Spleen (tissue), 7 donors: ENCODE data around the gene PNPLA2.
A peak's percentile ranks its signal among the peaks of the same experiment; 100 is the strongest.

Experiments used
- POLR2A ChIP-seq, 3 donors: fragments of 450-650 bp; IDR thresholded peaks; one replicate each; pipeline ENCODE4 v1.5.1; 2017; ENCODE audit warnings: antibody characterized with exemption in 3 of 3, mild to moderate bottlenecking in 1 of 3
- POLR2AphosphoS5 ChIP-seq, 3 donors: sonication (generic); formaldehyde crosslinking; IDR thresholded peaks; one replicate each; pipeline ENCODE4 v1.5.1; 2017; ENCODE audit warnings: antibody characterized with exemption in 3 of 3
- TF ChIP-seq, protein P1 (sequence below), 11 experiments: fragments of 200-600 bp in 7 of 11; fragments of 450-650 bp in 4 of 11; sonication (generic) in 4 of 11; IDR thresholded peaks in 8 of 11; conservative IDR thresholded peaks in 3 of 11; 1 replicate in 7 of 11; 2 replicates in 4 of 11; pipeline versions ENCODE4 v1.4.0 to v1.8.0; 2016 to 2021; ENCODE audit warnings: antibody characterized with exemption in 11 of 11, inconsistent platforms in 4 of 11, mild to moderate bottlenecking in 1 of 11
- donor health status: DM: no; HTN: no; CAD: no; lungs with moderate emphysema.
- donor health status: DM: no; HTN: no; CAD: no.
- donor health status: DM: no; HTN: no; CAD: no.

DNA sequence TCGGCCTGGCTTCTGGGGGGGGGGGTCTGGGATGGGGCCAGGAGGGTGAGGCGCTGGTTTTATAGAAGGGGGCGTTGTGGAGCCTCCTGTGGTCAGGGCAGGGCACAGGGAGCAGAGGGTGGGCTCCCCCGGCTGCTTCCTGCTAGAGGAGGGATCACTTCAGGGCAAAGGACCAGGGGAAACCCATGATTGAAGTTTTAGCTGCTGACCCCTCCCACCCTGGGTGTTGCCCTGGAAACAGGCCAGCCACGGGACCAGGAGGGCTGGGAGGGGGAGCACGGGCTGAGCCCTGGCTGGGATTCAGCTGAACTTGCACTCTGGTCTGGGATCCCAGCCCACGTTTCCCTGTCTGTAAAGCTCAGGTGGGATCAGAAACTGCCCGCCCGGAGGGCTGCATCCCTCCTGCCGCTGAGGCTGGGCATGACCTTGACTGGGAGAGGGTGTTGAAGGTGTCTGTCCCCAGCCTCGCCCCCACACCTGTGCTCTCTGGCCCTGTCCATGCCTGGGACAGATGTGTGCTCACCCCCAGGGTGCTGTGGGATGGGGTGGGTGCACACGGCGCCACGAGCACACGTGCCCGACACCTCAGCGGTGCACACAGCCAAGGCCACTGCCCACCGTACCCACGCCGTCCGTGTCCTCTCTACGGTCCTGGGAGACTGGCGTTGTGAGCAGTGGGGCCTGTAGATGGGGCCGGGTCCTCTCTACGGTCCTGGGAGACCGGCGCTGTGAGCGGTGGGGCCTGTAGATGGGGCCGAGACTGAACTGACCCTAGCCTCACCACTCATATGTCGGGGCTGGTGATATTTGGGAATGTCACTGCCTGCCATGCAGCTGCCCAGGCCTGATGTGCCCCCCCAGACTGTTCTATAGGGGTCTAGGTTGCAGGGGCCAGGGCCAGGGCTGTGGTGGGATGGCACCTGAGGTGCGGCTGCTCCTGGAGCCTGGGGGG is 26.3 kb downstream of the PNPLA2 start:
- TF ChIP-seq POLR2A (IDR thresholded peaks at IDR 0.05): no peak
- TF ChIP-seq, protein P1, sequence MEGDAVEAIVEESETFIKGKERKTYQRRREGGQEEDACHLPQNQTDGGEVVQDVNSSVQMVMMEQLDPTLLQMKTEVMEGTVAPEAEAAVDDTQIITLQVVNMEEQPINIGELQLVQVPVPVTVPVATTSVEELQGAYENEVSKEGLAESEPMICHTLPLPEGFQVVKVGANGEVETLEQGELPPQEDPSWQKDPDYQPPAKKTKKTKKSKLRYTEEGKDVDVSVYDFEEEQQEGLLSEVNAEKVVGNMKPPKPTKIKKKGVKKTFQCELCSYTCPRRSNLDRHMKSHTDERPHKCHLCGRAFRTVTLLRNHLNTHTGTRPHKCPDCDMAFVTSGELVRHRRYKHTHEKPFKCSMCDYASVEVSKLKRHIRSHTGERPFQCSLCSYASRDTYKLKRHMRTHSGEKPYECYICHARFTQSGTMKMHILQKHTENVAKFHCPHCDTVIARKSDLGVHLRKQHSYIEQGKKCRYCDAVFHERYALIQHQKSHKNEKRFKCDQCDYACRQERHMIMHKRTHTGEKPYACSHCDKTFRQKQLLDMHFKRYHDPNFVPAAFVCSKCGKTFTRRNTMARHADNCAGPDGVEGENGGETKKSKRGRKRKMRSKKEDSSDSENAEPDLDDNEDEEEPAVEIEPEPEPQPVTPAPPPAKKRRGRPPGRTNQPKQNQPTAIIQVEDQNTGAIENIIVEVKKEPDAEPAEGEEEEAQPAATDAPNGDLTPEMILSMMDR (IDR thresholded peaks at IDR 0.05 in 8 of 11, conservative IDR thresholded peaks at IDR 0.05 in 3 of 11): peak in 2 of 11 experiments; percentile 20 to 26
- TF ChIP-seq POLR2AphosphoS5 (IDR thresholded peaks at IDR 0.05): peak; percentile 69 to 79 (median 73)
